A549 (cell line): ENCODE data around the gene CRYBB3.

Source experiments
- CBX8 ChIP-seq: fragments of 200-600 bp; sonication (generic); IDR thresholded peaks from 2 replicates; pipeline ENCODE4 v1.6.1; 2016
- EP300 ChIP-seq, 2 experiments: fragments of >200 bp; sonication (Bioruptor Twin); formaldehyde crosslinking; IDR thresholded peaks; 2 replicates in 1 of 2; 3 replicates in 1 of 2; pipeline ENCODE4 v1.6.1; 2016 to 2017
- FOSL2 ChIP-seq, 2 experiments: fragments of 450-650 bp in 1 of 2; fragments of >200 bp in 1 of 2; sonication (Bioruptor Twin) in 1 of 2; formaldehyde crosslinking; IDR thresholded peaks; 2 replicates each; pipeline versions ENCODE4 v1.5.0 to v1.6.1; 2016 to 2020; ENCODE audit warnings: mild to moderate bottlenecking in 1 of 2, moderate library complexity in 1 of 2
- JUN ChIP-seq, 2 experiments: fragments of >200 bp; sonication (Bioruptor Twin); formaldehyde crosslinking; IDR thresholded peaks; 2 replicates in 1 of 2; 3 replicates in 1 of 2; pipeline ENCODE4 v1.6.1; 2016 to 2017
- KDM1A ChIP-seq: fragments of 200-600 bp; sonication (generic); IDR thresholded peaks from 2 replicates; pipeline ENCODE4 v1.6.1; 2016; ENCODE audit warnings: low read depth, mild to moderate bottlenecking
- RAD21 ChIP-seq, 2 experiments: fragments of >200 bp in 1 of 2; sonication (Bioruptor Twin) in 1 of 2; formaldehyde crosslinking in 1 of 2; IDR thresholded peaks in 1 of 2; conservative IDR thresholded peaks in 1 of 2; 2 replicates in 1 of 2; 3 replicates in 1 of 2; pipeline ENCODE4 v1.6.1; 2012 to 2018; ENCODE audit warnings: inconsistent platforms in 1 of 2
- REST ChIP-seq: fragments of 200-600 bp; sonication (generic); IDR thresholded peaks from 2 replicates; pipeline ENCODE4 v1.6.1; 2016; ENCODE audit warnings: antibody characterized with exemption, mild to moderate bottlenecking, moderate library complexity
- RFX5 ChIP-seq: fragments of 450-650 bp; IDR thresholded peaks from 2 replicates; pipeline ENCODE4 v1.7.1; 2014; ENCODE audit warnings: antibody characterized with exemption, mild to moderate bottlenecking, moderate library complexity
- USF2 ChIP-seq: fragments of 450-650 bp; IDR thresholded peaks from 2 replicates; pipeline ENCODE4 v1.6.1; 2014; ENCODE audit warnings: antibody characterized with exemption
- ZFP36 ChIP-seq: fragments of 450-650 bp; IDR thresholded peaks from 2 replicates; pipeline ENCODE4 v1.6.1; 2014; ENCODE audit warnings: borderline replicate concordance; ENCODE audit not compliant: partially characterized antibody
- ZNF302 ChIP-seq: fragments of 250-450 bp; sonication (Bioruptor Pico); IDR thresholded peaks from 2 replicates; pipeline ENCODE4 v1.9.0; 2021; ENCODE audit warnings: inconsistent platforms, mild to moderate bottlenecking, moderate library complexity
- TF ChIP-seq, protein P1 (sequence below): fragments of >200 bp; sonication (Bioruptor Twin); formaldehyde crosslinking; IDR thresholded peaks from 3 replicates; pipeline ENCODE4 v1.5.1; 2016

DNA sequence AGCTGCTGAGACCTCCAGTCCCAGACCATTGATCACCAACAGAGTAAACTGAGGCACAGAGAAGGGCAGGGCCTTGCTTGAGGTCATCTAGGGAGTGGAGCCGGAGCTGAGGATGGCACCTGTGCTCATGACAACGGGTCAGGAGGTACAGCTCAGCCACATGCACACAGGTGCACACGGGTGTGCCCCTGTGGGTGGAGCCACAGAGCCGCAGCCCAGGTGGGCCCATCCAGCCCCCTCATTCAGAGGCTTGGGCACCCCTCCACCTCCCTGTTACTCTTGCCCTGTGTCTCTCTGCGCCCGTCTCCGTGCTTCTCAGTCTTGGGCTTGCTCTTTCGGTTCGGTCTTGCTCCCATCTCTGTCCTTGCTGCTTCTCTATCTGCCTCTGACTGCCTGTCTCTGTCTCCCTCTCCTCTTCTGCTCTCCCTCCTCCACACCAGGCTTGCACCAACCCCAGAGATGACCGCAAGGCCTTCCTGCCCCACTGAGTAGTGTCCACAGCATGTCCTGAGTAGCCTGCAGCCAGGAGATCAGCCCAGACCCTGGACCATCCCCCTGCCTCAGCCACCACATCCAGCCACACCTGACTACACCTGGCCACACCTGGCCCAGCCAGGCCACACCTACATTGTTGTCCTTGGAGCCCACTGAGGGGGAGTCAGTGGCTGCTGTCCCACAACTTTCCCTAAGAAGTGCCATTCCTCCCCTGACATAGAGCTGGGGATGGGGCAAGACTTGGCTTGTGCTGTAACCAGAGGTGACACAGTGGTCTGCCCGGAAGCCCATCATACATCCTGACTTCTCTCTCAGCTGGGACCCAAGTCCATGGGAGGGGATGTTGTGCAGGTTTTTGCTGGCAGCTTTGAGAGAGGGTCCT is 39.3 kb upstream of the CRYBB3 start:
- TF ChIP-seq, protein P1, sequence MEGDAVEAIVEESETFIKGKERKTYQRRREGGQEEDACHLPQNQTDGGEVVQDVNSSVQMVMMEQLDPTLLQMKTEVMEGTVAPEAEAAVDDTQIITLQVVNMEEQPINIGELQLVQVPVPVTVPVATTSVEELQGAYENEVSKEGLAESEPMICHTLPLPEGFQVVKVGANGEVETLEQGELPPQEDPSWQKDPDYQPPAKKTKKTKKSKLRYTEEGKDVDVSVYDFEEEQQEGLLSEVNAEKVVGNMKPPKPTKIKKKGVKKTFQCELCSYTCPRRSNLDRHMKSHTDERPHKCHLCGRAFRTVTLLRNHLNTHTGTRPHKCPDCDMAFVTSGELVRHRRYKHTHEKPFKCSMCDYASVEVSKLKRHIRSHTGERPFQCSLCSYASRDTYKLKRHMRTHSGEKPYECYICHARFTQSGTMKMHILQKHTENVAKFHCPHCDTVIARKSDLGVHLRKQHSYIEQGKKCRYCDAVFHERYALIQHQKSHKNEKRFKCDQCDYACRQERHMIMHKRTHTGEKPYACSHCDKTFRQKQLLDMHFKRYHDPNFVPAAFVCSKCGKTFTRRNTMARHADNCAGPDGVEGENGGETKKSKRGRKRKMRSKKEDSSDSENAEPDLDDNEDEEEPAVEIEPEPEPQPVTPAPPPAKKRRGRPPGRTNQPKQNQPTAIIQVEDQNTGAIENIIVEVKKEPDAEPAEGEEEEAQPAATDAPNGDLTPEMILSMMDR: no peak
- TF ChIP-seq ZFP36: no peak
- no peak for TF ChIP-seq KDM1A
- TF ChIP-seq REST: no peak
- no peak for TF ChIP-seq FOSL2 (IDR thresholded peaks at IDR 0.05)
- no peak for TF ChIP-seq FOSL2 (CRISPR knock-in tag; IDR thresholded peaks at IDR 0.05)
- TF ChIP-seq USF2: no peak
- TF ChIP-seq CBX8: no peak
- TF ChIP-seq EP300 (IDR thresholded peaks at IDR 0.05): no peak
- TF ChIP-seq ZNF302 (CRISPR knock-in tag): no peak
- no peak for TF ChIP-seq RFX5
- TF ChIP-seq RAD21 (conservative IDR thresholded peaks at IDR 0.05 in 1 of 2, IDR thresholded peaks at IDR 0.05 in 1 of 2): no peak
- no peak for TF ChIP-seq JUN (IDR thresholded peaks at IDR 0.05)
